GM23248 (cell line): ENCODE data around the gene CNTN4. TPM values are rescaled to one million over a fixed set of nuclear protein-coding genes. Genes with fewer than 3 reads are reported as not detected.

ENCODE experiments used
- DNase-seq: peaks from one replicate; pipeline ENCODE4 v3.0.0-alpha.2; 2015
- H2AFZ ChIP-seq: fragments of 200-600 bp; sonication (generic); 2 replicates; pipeline ENCODE4 v1.6.1; 2016; ENCODE audit warnings: antibody characterized with exemption
- H3F3A ChIP-seq: fragments of 200-600 bp; sonication (generic); 2 replicates; pipeline ENCODE4 v1.6.1; 2016; ENCODE audit warnings: mild to moderate bottlenecking, antibody characterized with exemption, mixed run types; ENCODE audit not compliant: insufficient read depth
- H3K27ac ChIP-seq: fragments of 200-600 bp; sonication (generic); 2 replicates; pipeline ENCODE4 v1.5.1; 2016; ENCODE audit warnings: mild to moderate bottlenecking
- H3K27me3 ChIP-seq: fragments of 200-600 bp; sonication (generic); replicated peaks from 2 replicates; pipeline ENCODE4 v1.6.1; 2016; ENCODE audit warnings: mild to moderate bottlenecking; ENCODE audit not compliant: insufficient read depth
- H3K36me3 ChIP-seq: fragments of 200-600 bp; sonication (generic); 2 replicates; pipeline ENCODE4 v1.6.1; 2016; ENCODE audit warnings: low read depth, mild to moderate bottlenecking
- H3K4me1 ChIP-seq: fragments of 200-600 bp; sonication (generic); 2 replicates; pipeline ENCODE4 v1.6.1; 2016; ENCODE audit warnings: mild to moderate bottlenecking; ENCODE audit not compliant: insufficient read depth
- H3K4me2 ChIP-seq: fragments of 200-600 bp; sonication (generic); one replicate; pipeline ENCODE4 v1.6.1; 2016; ENCODE audit warnings: mild to moderate bottlenecking; ENCODE audit not compliant: unreplicated experiment
- H3K4me3 ChIP-seq: fragments of 200-600 bp; sonication (generic); 2 replicates; pipeline ENCODE4 v1.5.1; 2016; ENCODE audit warnings: mild to moderate bottlenecking
- H3K79me2 ChIP-seq: fragments of 200-600 bp; sonication (generic); 2 replicates; pipeline ENCODE4 v1.6.1; 2016; ENCODE audit warnings: mild to moderate bottlenecking; ENCODE audit not compliant: insufficient read depth
- H3K9ac ChIP-seq: fragments of 200-600 bp; sonication (generic); 2 replicates; pipeline ENCODE4 v1.6.1; 2016; ENCODE audit warnings: mild to moderate bottlenecking
- H3K9me2 ChIP-seq: fragments of 200-600 bp; sonication (generic); 2 replicates; pipeline ENCODE4 v1.6.1; 2016; ENCODE audit warnings: mixed run types, mild to moderate bottlenecking, moderate library complexity; ENCODE audit not compliant: insufficient read depth
- H3K9me3 ChIP-seq: fragments of 200-600 bp; sonication (generic); one replicate; pipeline ENCODE4 v1.6.1; 2017; ENCODE audit warnings: low read depth
- H4K20me1 ChIP-seq: fragments of 200-600 bp; sonication (generic); 2 replicates; pipeline ENCODE4 v1.6.0; 2016; ENCODE audit not compliant: insufficient read depth
- EZH2 ChIP-seq: fragments of 200-600 bp; sonication (generic); IDR thresholded peaks from 2 replicates; pipeline ENCODE4 v1.6.1; 2018; ENCODE audit warnings: antibody characterized with exemption, mild to moderate bottlenecking; ENCODE audit not compliant: insufficient read depth, poor library complexity, severe bottlenecking
- EZH2phosphoT487 ChIP-seq: fragments of 200-600 bp; sonication (generic); IDR thresholded peaks from 2 replicates; pipeline ENCODE4 v1.6.1; 2018; ENCODE audit warnings: antibody characterized with exemption, moderate library complexity, mild to moderate bottlenecking, low read depth; ENCODE audit not compliant: insufficient read depth
- whole genome bisulfite sequencing, 2 experiments: methylation state at CpG; one replicate each; pipeline ENCODE4 v1.1.6; 2015 to 2017; ENCODE audit warnings: low lambda C conversion rate in 2 of 2, low coverage in 1 of 2; ENCODE audit errors: missing lambda C conversion rate in 2 of 2; 5-methylcytosine and 5-hydroxymethylcytosine counted together
- in situ Hi-C: fragments of 300-500 bp; cut with MboI; formaldehyde crosslinking; loops from 2 replicates; pipeline ENCODE4 v1.15.0; 2020
- polyA plus RNA-seq: library from polyadenylated mRNA; unstranded; fragments of >200 nt; fragmentation: Nextera tagmentation; extraction: Ambion mirVana; gene quantifications from 2 replicates; pipeline ENCODE4 v1.2.1, GENCODE V29; 2016
- total RNA-seq: library from RNA; depleted of rRNA; stranded (reverse); fragments of >200 nt; shearing (Covaris generic); gene quantifications from 2 replicates; pipeline ENCODE4 v1.2.3, GENCODE V29; 2014

CNTN4 gene
- total and polyA plus RNA-seq, 2 experiments from 2014 or later, result not detected

- Histone ChIP-seq H3K79me2 (no peaks in the 10 kb centered on the region), H3F3A (no peaks in the 10 kb centered on the region), H3K4me2 (no peak overlapping the region), H3K9ac (no peak overlapping the region), H3K4me1 (no peaks in the 10 kb centered on the region), H3K9me3 (no peaks in the 10 kb centered on the region), H4K20me1 (no peaks in the 10 kb centered on the region), H3K36me3 (no peaks in the 10 kb centered on the region), H2AFZ (no peak overlapping the region), H3K27ac (no peak overlapping the region), H3K4me3 (no peak overlapping the region), H3K27me3 (no peaks in the 10 kb centered on the region), H3K9me2 (no peaks in the 10 kb centered on the region)
- TF ChIP-seq EZH2 (no peak), EZH2phosphoT487 (no peak)
- in situ Hi-C loops, result no loop called here
- WGBS, 2 experiments, result 40 to 44% methylated on average over 5 of the region's 5 CpGs
- DNase-seq, result no peak
Measured at GRCh38 chr3:2929574-2929973, 830.9 kb downstream of the CNTN4 start.

DNA sequence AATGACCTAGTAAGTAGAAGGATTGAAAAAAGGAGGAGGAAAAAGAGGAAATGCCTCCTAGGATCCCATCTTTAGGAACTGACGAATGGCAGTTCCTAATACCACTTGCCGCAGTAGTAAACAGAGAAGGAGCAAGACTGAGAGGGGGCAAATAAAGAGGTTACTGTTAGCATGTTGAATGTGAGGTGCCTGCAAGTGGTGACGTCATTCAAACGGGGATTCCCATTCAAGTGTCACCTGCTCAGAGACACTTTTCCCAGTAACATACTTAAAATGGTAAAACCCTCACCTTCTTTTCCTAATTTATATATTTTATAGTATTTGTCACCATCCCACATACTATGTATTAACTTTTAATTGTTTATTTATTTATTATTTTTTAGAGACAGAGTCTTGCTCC lies 832.6 kb downstream of the CNTN4 start:
- Histone ChIP-seq H3K9me3 (no peaks in the 10 kb centered on the region), H3K4me2 (no peak overlapping the region), H3K79me2 (no peaks in the 10 kb centered on the region), H3K27me3 (no peaks in the 10 kb centered on the region), H3K4me1 (no peaks in the 10 kb centered on the region), H3K9me2 (no peaks in the 10 kb centered on the region), H3K27ac (no peak overlapping the region), H3F3A (no peaks in the 10 kb centered on the region), H2AFZ (no peak overlapping the region), H3K4me3 (no peak overlapping the region), H4K20me1 (no peaks in the 10 kb centered on the region), H3K9ac (no peak overlapping the region), H3K36me3 (no peaks in the 10 kb centered on the region)
- no peak for DNase-seq
- in situ Hi-C loops, result no loop called here
- no peak for TF ChIP-seq EZH2phosphoT487
- no peak for TF ChIP-seq EZH2
- 57 to 64% methylated on average over 4 of the region's 4 CpGs for WGBS, 2 experiments

GRCh38 chr3:2934541-2934940 lies 835.9 kb downstream of the CNTN4 start:
- Histone ChIP-seq H3K9me2 (no peaks in the 10 kb centered on the region), H3K4me3 (no peak overlapping the region), H3F3A (no peaks in the 10 kb centered on the region), H3K27me3 (no peaks in the 10 kb centered on the region), H3K4me2 (no peak overlapping the region), H3K4me1 (no peaks in the 10 kb centered on the region), H2AFZ (no peak overlapping the region), H3K9me3 (no peaks in the 10 kb centered on the region), H3K27ac (no peak overlapping the region), H4K20me1 (no peaks in the 10 kb centered on the region), H3K9ac (no peak overlapping the region), H3K36me3 (no peaks in the 10 kb centered on the region), H3K79me2 (no peaks in the 10 kb centered on the region)
- 38 to 39% methylated on average over 4 of the region's 4 CpGs for WGBS, 2 experiments
- TF ChIP-seq EZH2phosphoT487 (no peak), EZH2 (no peak)
- in situ Hi-C loops, result no loop called here
- no peak for DNase-seq

- Histone ChIP-seq H3K9me3 (no peaks in the 10 kb centered on the region), H4K20me1 (no peaks in the 10 kb centered on the region), H3K27ac (no peak overlapping the region), H2AFZ (no peak overlapping the region), H3K4me3 (no peak overlapping the region), H3F3A (no peaks in the 10 kb centered on the region), H3K9me2 (no peaks in the 10 kb centered on the region), H3K9ac (no peak overlapping the region), H3K4me1 (no peaks in the 10 kb centered on the region), H3K36me3 (no peaks in the 10 kb centered on the region), H3K4me2 (no peak overlapping the region), H3K27me3 (no peaks in the 10 kb centered on the region), H3K79me2 (no peaks in the 10 kb centered on the region)
- TF ChIP-seq EZH2 (no peak), EZH2phosphoT487 (no peak)
- in situ Hi-C loops, result no loop called here
- DNase-seq, result no peak
- 36 to 58% methylated on average over 2 of the region's 2 CpGs for WGBS, 2 experiments
Measured at GRCh38 chr3:2937055-2937454, 838.4 kb downstream of the CNTN4 start.

- Histone ChIP-seq H3K9me2 (no peaks in the 10 kb centered on the region), H3K36me3 (no peaks in the 10 kb centered on the region), H3K4me1 (no peaks in the 10 kb centered on the region), H2AFZ (no peak overlapping the region), H3K27ac (no peak overlapping the region), H3K79me2 (no peaks in the 10 kb centered on the region), H3K9me3 (no peaks in the 10 kb centered on the region), H4K20me1 (no peaks in the 10 kb centered on the region), H3K27me3 (no peaks in the 10 kb centered on the region), H3K4me2 (no peak overlapping the region), H3K9ac (no peak overlapping the region), H3F3A (no peaks in the 10 kb centered on the region), H3K4me3 (no peak overlapping the region)
- no peak for DNase-seq
- TF ChIP-seq EZH2phosphoT487, result no peak
- no peak for TF ChIP-seq EZH2
- in situ Hi-C loops, result no loop called here
- WGBS, 2 experiments, result 6 to 15% methylated on average over 2 of the region's 2 CpGs
Measured at GRCh38 chr3:2937592-2937991, 838.9 kb downstream of the CNTN4 start.
